ENCODE data around the gene ZWILCH.
A peak's percentile ranks its signal among the peaks of the same experiment; 100 is the strongest.

Gene ZWILCH

DNA sequence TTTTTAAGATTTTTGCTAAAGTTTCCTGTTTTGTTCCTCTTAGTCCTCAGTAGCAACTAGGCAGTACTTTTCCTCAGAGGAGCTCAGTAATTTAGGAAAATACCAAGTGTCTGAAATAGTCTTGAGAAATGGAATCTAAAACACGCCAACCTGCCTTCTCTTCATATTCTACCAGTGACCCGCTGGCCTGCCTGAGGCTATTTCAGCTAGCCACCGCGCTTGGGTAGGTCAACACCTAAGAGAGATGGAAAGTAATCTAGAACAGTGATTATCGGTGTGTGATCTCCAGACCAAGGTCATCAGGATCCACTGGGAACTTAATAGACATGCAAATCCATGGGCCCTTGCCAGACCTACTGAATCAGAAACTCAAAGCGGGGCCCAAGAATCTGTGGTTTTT is 53.1 kb downstream of the ZWILCH start:
- no peak for DNase-seq

- no peak for DNase-seq
These were observed 55.9 kb downstream of the ZWILCH start for GRCh38 chr15:66560856-66561525.

DNA sequence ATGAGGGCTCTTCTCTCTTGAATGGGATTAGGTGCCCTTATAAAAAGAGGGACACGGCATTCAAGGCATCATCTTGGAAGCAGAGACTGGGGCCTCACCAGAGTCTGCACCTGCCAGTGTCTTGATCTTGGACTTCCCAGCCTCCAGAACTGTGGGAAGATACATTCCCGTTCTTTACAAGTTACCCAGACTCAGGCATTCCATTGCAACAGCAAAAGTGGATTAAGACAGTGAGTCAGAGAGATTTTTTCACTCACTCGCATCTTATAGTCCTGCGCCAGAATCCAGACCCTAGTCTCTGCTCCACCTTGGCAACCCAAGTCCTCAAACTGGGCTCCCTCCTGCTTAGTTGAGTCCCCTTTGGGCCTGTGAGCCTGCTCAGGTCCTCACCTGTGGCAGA is 58.0 kb downstream of the ZWILCH start:
- no peak for DNase-seq

DNA sequence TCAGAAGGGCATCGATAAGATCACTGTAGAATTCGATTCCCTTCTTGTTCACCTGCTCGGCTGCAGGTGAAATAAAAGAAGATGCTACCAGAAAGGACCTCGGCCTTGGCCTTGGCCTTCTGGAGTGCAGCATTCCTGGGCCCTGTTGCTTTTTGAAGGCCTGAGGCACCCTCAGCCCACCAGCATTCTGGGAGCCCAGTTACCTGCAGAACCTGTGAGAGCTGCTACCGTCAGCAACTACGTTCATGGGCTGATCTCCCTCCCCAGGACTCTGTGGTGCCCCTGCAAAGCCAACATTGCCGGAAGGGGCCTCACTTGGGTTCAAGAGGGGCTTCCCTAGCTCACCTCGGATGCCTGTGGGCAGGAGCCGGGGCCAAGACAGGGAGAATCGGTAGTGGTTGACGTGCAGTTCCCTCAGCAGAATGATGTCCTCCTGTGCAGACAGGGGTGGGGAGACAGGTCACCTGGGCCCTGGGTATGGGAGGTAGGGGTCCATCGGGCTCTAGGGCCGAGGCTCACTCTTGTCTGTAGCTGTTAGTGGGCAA is 58.5 kb downstream of the ZWILCH start:
- no peak for DNase-seq

DNA sequence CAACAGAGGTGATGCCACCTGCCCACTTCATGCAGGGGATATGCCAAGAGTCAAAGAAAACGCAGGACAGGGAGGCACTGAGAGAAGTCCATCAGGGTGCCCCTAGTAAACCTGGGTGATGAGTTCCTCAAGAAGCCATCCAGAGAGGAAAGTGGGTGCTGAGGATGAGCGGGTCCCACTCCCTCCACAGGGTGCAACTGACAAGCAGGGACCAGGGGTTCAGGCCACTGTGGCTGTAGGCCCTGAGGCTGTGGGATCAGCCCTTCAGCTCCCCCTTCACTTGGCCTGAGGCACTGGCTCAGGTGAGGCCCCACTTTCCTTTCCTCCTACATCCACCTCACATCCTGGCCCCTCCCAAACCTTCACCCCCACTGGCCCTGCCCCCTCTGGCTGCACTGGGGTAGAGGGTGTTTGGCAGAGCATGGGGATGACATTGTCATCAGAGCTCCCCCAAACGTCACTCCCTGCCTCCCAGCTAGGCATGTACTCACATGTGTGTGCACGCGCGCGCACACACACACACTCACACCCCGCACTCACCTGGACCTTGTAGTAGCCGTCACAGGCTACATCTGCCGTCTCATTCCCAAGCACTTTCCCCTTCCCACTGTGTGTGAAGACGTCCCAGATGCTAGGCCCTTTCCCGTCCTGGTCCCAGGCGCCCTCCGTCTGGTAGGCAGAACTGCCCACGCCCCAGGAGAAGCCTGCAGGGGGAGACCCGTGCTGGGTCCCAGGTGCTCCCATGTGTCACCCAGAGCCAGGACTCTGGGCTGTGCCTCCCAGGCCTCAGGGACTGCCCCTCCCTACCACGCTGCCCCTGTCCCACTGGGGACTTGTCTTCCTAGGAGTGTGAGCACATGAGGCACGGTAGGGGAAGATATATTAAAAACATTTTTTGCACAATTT is 59.3 kb downstream of the ZWILCH start:
- DNase-seq = no peak

DNA sequence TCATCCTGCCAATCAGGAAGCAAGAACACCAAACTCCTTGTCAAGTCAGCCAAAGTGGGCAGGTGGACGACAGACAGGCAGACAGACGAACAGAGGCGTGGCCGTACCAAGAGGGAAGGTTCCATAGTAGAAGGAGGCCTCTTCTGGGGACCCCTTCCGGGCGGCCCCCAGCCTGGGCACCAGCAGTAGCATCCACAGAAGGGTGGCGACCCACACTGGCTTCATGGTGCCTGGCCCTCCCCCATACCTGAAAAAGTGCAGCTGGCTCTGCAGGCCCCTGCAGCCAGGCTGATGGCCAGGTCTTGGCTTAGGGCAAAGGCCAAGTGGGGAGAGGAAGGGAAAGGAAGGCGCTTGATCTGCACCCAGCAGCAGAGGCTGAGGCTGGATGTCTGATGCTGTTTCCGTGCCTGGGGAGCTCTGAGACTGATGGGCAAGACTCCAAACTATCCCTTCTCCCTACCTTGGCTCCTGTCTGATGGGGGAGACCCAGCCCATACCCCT is 60.1 kb downstream of the ZWILCH start:
- DNase-seq = no peak

DNA sequence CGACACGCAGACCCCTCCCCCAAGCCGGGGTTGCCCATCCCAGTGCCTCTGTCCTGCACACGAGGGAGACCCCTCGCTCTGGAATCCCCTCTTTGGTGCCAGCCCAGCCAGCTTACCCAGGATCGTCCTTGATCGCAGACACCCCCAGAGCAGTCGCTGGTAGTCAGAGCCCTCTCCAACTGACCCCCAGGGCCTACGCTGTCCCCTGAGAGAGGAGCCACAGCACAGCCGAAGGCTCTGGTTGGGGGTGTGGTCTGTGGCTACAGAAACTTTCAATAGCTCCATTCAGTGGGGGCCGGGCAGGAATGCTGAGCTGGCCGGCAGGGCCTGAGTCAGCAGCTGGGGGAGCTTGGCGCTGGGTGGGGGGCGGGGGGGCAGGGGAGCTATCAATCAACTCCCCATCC is 60.6 kb downstream of the ZWILCH start, which contains the start of gene LCTL:
Gene LCTL, minus strand, starts transcription at position 258 of the 404 bp plus-strand sequence. CDS start 633 bp downstream, outside the sequence.
- no peak for DNase-seq

DNA sequence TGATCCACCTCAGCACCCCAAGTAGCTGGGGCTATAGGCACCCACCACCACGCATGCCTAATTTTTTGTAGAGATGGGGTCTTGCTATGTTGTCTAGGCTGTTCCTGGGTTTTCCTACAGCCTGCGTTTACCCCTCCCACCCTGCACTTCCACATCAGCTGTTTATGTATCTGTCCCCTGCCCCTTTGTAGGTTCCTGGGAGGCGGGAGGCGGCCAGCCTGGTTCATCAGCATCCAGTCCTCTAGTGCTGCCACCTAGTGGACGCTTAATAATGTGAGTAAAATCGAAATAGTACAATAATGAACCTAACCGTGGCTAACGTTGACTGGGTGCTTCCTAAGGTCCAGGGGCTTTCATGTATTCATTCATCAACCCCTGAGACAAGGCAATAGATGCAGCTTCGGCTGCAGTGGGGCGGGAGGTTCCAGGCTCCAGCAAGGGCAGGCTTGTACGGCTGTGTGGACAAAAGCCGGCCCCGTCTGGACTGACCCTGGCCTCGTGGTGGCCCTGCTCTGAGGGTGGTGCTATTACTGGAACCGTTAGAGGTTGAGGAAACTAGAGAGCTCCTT is 61.9 kb downstream of the ZWILCH start:
- DNase-seq = peak; percentile 75

GRCh38 chr15:66567897-66568296 is 62.8 kb downstream of the ZWILCH start:
- DNase-seq = no peak

GRCh38 chr15:66569461-66570137 is 64.5 kb downstream of the ZWILCH start:
- no peak for DNase-seq

- DNase-seq = no peak
These were observed 65.2 kb downstream of the ZWILCH start for GRCh38 chr15:66570327-66570726.

DNA sequence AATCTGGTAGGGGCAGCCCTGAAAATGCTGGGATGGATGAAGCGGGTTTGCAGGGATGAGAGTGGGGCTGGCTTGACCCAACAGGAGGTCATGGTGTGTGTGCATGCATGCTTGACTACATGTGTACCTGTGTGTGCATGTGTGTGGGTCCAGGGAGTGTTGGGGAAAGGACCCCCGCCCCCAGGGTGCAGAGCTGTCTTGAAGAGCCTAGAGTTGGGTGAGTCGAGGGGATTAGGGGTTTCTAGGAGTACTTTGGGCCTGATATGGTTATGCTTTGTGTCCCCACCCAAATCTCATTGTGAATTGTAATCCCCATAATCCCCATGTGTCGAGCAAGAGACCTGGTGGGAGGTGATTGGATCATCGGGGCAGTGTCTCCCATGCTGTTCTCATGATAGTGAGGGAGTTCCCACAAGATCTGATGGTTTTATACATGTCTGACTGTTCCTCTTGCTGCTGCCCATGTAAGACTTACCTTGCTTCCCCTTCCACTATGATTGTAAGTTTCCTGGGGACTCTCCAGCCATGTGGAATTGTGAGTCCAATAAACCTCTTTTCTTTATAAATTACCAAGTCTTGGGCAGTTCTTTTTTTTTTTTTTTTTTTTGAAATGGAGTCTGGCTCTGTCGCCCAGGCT is 65.8 kb downstream of the ZWILCH start:
- DNase-seq = no peak

DNA sequence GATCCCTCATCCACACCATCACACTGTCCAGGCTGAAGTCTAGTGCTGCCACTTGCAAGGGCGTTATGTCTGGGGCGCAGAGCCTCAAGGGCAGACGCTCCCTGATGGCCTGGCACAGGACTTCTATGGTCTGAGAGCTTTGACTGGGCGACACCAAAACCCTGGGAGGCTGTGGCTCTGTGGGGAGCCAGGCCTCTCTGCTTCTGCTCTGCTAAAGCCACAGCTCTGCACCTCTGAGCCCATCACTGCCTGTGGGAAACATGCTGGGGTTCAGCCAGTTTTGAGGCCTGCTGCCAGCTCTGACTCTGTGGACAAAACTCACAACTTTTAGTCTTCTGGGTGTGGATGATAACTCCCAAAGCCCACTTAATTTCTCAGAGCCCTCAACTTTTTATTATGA is 67.0 kb downstream of the ZWILCH start:
- DNase-seq = no peak

DNA sequence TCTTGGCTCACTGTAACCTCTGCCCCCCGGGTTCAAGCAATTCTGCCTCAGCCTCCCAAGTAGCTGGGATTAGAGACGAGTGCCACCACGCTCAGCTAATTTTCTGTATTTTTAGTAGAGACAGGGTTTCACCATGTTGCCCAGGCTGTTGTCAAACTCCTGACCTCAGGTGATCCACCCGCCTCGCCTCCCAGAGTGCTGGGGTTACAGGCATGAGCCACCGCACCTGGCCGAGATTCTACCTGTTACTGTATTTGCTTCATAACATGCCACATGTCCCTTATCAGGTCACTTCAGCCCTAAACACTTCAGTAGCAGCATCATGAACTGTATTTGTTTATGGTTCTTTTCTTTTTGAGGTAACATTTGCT is 68.2 kb downstream of the ZWILCH start:
- DNase-seq = no peak

GRCh38 chr15:66573719-66574595 is 68.8 kb downstream of the ZWILCH start:
- DNase-seq = no peak

DNA sequence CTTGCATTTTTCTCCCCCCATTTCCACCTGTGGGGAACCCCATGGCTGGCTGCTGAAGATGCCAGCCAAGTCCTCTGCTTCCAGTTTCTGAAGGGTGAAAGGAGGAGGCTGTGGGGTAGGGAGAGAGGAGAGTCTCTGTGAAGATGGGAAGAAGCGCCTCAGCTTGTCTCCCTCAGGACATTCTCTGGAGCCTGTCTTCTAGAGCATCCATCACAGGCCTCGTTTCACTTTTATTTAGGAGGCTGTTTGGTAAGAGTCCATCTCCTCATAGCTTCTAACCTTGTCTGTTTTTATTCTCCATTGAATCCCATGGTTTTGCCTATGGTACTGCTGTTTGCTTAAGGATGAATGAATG is 69.4 kb downstream of the ZWILCH start:
- DNase-seq = no peak

DNA sequence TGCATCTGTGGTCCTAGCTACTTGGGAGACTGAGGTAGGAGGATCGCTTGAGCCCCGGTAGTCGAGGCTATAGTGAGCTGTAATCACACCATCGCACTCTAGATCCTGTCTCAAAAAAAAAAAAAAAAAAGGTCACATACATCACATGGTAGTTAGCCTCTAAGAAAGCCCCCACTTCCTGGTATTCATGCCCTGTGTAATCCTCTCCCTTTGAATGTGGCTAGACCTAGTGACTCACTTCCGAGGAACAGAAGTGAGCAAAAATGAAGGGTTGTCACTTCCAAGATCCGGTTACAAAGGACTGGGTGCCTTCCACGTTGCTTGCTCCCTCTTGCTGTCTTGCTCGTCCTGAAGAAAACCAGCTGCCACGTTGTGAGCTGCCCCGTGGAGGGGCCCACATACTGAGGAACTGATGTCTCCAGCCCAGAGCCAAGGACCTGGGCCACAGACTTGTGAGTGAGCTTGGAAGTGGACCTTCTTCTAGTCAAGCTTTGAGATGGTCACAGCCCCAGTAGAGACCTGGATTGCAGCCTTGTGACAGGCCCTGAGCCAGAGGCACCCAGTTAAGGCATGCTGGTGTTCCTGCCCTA is 73.3 kb downstream of the ZWILCH start:
- peak; percentile 42 for DNase-seq

GRCh38 chr15:66580643-66581042 is 75.5 kb downstream of the ZWILCH start:
- no peak for DNase-seq

DNA sequence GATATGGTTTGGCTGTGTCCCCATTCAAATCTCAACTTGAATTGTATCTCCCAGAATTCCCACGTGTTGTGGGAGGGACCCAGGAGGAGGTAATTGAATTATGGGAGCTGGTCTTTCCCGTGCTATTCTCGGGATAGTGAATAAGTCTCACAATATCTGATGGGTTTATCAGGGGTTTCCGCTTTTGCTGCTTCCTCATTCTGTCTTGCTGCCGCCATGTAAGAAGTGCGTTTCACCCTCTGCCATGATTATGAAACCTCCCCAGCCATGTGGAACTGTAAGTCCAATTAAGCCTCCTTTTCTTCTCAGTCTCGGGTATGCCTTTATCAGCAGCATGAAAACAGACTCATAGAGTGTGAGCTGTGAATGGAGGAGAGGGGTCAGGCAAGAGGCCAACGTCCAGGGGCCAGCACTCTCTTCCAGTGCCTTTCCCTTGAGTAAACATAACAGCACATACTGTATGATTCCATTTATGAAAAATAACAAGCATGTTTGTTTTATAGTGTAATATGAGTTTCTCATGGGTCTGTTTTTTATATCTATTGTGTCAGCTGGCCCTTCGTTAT is 76.9 kb downstream of the ZWILCH start:
- no peak for DNase-seq

- DNase-seq = no peak
These were observed 81.2 kb downstream of the ZWILCH start for GRCh38 chr15:66586155-66586976.

Measured in activated CD4-positive, alpha-beta T cell treated with anti-CD3 and anti-CD28 coated beads, Interleukin-10, Interleukin-2, amounts not matched to agents 100 ng/mL and 50 ng/mL, durations not matched to agents 16 hours and 8 hours (primary cell).